Activated naive CD8-positive, alpha-beta T cell treated with anti-CD3 and anti-CD28 coated beads, Interleukin-2, amount 50 U/mL, for 24 hours (primary cell): ENCODE results near the gene MLLT3.

Experiments
- ATAC-seq: fragments of 150-1000 bp; cut with Tn5 transposase; one replicate; pipeline ENCODE4 v1.10.0; 2021
- DNase-seq: peaks from one replicate; pipeline ENCODE4 v3.0.0; 2021
- H3K27ac Mint-ChIP-seq: one replicate; pipeline ENCODE4 v1.8.0; 2021; ENCODE audit warnings: mild to moderate bottlenecking, mixed read lengths
- H3K27me3 Mint-ChIP-seq: one replicate; pipeline ENCODE4 v1.8.0; 2021; ENCODE audit warnings: mixed read lengths
- H3K36me3 Mint-ChIP-seq: one replicate; pipeline ENCODE4 v1.8.0; 2021; ENCODE audit warnings: low read depth, mixed read lengths
- H3K4me1 Mint-ChIP-seq: one replicate; pipeline ENCODE4 v1.8.0; 2021; ENCODE audit warnings: mixed read lengths
- H3K4me3 Mint-ChIP-seq: one replicate; pipeline ENCODE4 v1.8.0; 2021; ENCODE audit warnings: mild to moderate bottlenecking, moderate library complexity, mixed read lengths
- H3K9me3 Mint-ChIP-seq: one replicate; pipeline ENCODE4 v1.8.0; 2021; ENCODE audit warnings: mixed read lengths

MLLT3 gene

GRCh38 chr9:20545023-20545622, 77.2 kb downstream of the MLLT3 start:
- ATAC-seq: no peak
- H3K36me3 Mint-ChIP-seq: peaks cover 24% of the 10 kb centered on the region
- no peak for DNase-seq
- no peak overlapping the region for H3K27ac Mint-ChIP-seq
- no peaks in the 10 kb centered on the region for H3K27me3 Mint-ChIP-seq
- peaks cover 26% of the 10 kb centered on the region for H3K4me1 Mint-ChIP-seq
- peaks cover 20% of the 10 kb centered on the region for H3K9me3 Mint-ChIP-seq
- H3K4me3 Mint-ChIP-seq: no peak overlapping the region

- DNase-seq: no peak
- peaks cover 37% of the 10 kb centered on the region for H3K4me1 Mint-ChIP-seq
- H3K27me3 Mint-ChIP-seq: no peaks in the 10 kb centered on the region
- no peak overlapping the region for H3K27ac Mint-ChIP-seq
- no peak for ATAC-seq
- peaks cover 30% of the 10 kb centered on the region for H3K9me3 Mint-ChIP-seq
- H3K36me3 Mint-ChIP-seq: peaks cover 36% of the 10 kb centered on the region
- H3K4me3 Mint-ChIP-seq: no peak overlapping the region
Observed at GRCh38 chr9:20540169-20540863, 82.0 kb downstream of the MLLT3 start.

- Mint-ChIP-seq H3K4me3 (no peak overlapping the region), H3K27ac (no peak overlapping the region), H3K27me3 (no peaks in the 10 kb centered on the region), H3K9me3 (peaks cover 29% of the 10 kb centered on the region), H3K36me3 (peaks cover 34% of the 10 kb centered on the region), H3K4me1 (peaks cover 33% of the 10 kb centered on the region)
- no peak for ATAC-seq
- DNase-seq: no peak
Observed at GRCh38 chr9:20538956-20539355, 83.3 kb downstream of the MLLT3 start.

GRCh38 chr9:20538092-20538491, 84.2 kb downstream of the MLLT3 start:
- Mint-ChIP-seq H3K27ac (no peak overlapping the region), H3K36me3 (peaks cover 34% of the 10 kb centered on the region), H3K9me3 (peaks cover 27% of the 10 kb centered on the region), H3K27me3 (no peaks in the 10 kb centered on the region), H3K4me3 (no peak overlapping the region), H3K4me1 (peaks cover 33% of the 10 kb centered on the region)
- no peak for ATAC-seq
- no peak for DNase-seq

- H3K36me3 Mint-ChIP-seq: peaks cover 30% of the 10 kb centered on the region
- no peak overlapping the region for H3K27ac Mint-ChIP-seq
- peaks cover 28% of the 10 kb centered on the region for H3K4me1 Mint-ChIP-seq
- no peaks in the 10 kb centered on the region for H3K27me3 Mint-ChIP-seq
- DNase-seq (no peak), ATAC-seq (no peak)
- H3K4me3 Mint-ChIP-seq: no peak overlapping the region
- peaks cover 23% of the 10 kb centered on the region for H3K9me3 Mint-ChIP-seq
Observed at GRCh38 chr9:20537294-20537693, 85.0 kb downstream of the MLLT3 start.

- DNase-seq (no peak), ATAC-seq (no peak)
- Mint-ChIP-seq H3K27me3 (no peaks in the 10 kb centered on the region), H3K36me3 (peaks cover 6% of the 10 kb centered on the region), H3K27ac (no peak overlapping the region), H3K4me3 (no peak overlapping the region), H3K9me3 (no peaks in the 10 kb centered on the region), H3K4me1 (peaks cover 44% of the 10 kb centered on the region)
Observed at GRCh38 chr9:20532584-20532983, 89.7 kb downstream of the MLLT3 start.

GRCh38 chr9:20529837-20530236, 92.5 kb downstream of the MLLT3 start:
- ATAC-seq (no peak), DNase-seq (no peak)
- no peak overlapping the region for H3K27ac Mint-ChIP-seq
- no peak overlapping the region for H3K4me3 Mint-ChIP-seq
- peaks cover 6% of the 10 kb centered on the region for H3K36me3 Mint-ChIP-seq
- H3K9me3 Mint-ChIP-seq: no peaks in the 10 kb centered on the region
- peaks cover 60% of the 10 kb centered on the region for H3K4me1 Mint-ChIP-seq
- H3K27me3 Mint-ChIP-seq: no peaks in the 10 kb centered on the region

GRCh38 chr9:20528253-20528652, 94.0 kb downstream of the MLLT3 start:
- ATAC-seq: no peak
- no peaks in the 10 kb centered on the region for H3K9me3 Mint-ChIP-seq
- no peak for DNase-seq
- H3K4me3 Mint-ChIP-seq: no peak overlapping the region
- H3K27me3 Mint-ChIP-seq: no peaks in the 10 kb centered on the region
- no peak overlapping the region for H3K27ac Mint-ChIP-seq
- peaks cover 63% of the 10 kb centered on the region for H3K4me1 Mint-ChIP-seq
- H3K36me3 Mint-ChIP-seq: peaks cover 4% of the 10 kb centered on the region

- H3K4me1 Mint-ChIP-seq: peaks cover 74% of the 10 kb centered on the region
- H3K27ac Mint-ChIP-seq: no peak overlapping the region
Observed at GRCh38 chr9:20526500-20527319, 95.6 kb downstream of the MLLT3 start.

GRCh38 chr9:20524776-20525175, 97.5 kb downstream of the MLLT3 start:
- Mint-ChIP-seq H3K36me3 (peaks cover 2% of the 10 kb centered on the region), H3K27ac (no peak overlapping the region), H3K27me3 (no peaks in the 10 kb centered on the region), H3K4me1 (peaks cover 79% of the 10 kb centered on the region), H3K9me3 (no peaks in the 10 kb centered on the region), H3K4me3 (no peak overlapping the region)
- no peak for DNase-seq
- ATAC-seq: no peak

More at GRCh38 chr9:20526500-20527319, 95.6 kb downstream of the MLLT3 start:
- peaks cover 6% of the 10 kb centered on the region for H3K36me3 Mint-ChIP-seq
- no peaks in the 10 kb centered on the region for H3K9me3 Mint-ChIP-seq
- H3K27me3 Mint-ChIP-seq: no peaks in the 10 kb centered on the region
- H3K4me3 Mint-ChIP-seq: no peak overlapping the region
- DNase-seq: no peak
- peak; percentile 76 for ATAC-seq

- peaks cover 10% of the 10 kb centered on the region for H3K36me3 Mint-ChIP-seq
- ATAC-seq (no peak), DNase-seq (no peak)
- H3K27me3 Mint-ChIP-seq: no peaks in the 10 kb centered on the region
- no peak overlapping the region for H3K27ac Mint-ChIP-seq
- no peak overlapping the region for H3K4me3 Mint-ChIP-seq
- peaks cover 58% of the 10 kb centered on the region for H3K4me1 Mint-ChIP-seq
- no peaks in the 10 kb centered on the region for H3K9me3 Mint-ChIP-seq
Observed at GRCh38 chr9:20518737-20519136, 103.6 kb downstream of the MLLT3 start.

- no peak overlapping the region for H3K27ac Mint-ChIP-seq
- peaks cover 10% of the 10 kb centered on the region for H3K36me3 Mint-ChIP-seq
- no peaks in the 10 kb centered on the region for H3K9me3 Mint-ChIP-seq
- peaks cover 57% of the 10 kb centered on the region for H3K4me1 Mint-ChIP-seq
- H3K27me3 Mint-ChIP-seq: no peaks in the 10 kb centered on the region
- ATAC-seq: no peak
- no peak for DNase-seq
- H3K4me3 Mint-ChIP-seq: no peak overlapping the region
Observed at GRCh38 chr9:20513126-20513913, 109.0 kb downstream of the MLLT3 start.

- Mint-ChIP-seq H3K27me3 (no peaks in the 10 kb centered on the region), H3K4me1 (peaks cover 64% of the 10 kb centered on the region), H3K9me3 (no peaks in the 10 kb centered on the region), H3K36me3 (peaks cover 8% of the 10 kb centered on the region), H3K4me3 (no peak overlapping the region), H3K27ac (no peak overlapping the region)
- DNase-seq: no peak
- ATAC-seq: no peak
Observed at GRCh38 chr9:20512636-20513035, 109.7 kb downstream of the MLLT3 start.

- DNase-seq: no peak
- Mint-ChIP-seq H3K27ac (peak overlapping the region; percentile 6), H3K4me1 (peaks cover 69% of the 10 kb centered on the region), H3K36me3 (peaks cover 4% of the 10 kb centered on the region), H3K4me3 (no peak overlapping the region), H3K9me3 (no peaks in the 10 kb centered on the region), H3K27me3 (no peaks in the 10 kb centered on the region)
- ATAC-seq: no peak
Observed at GRCh38 chr9:20512106-20512505, 110.2 kb downstream of the MLLT3 start.
